GM21360 (cell line): ENCODE results near the gene CACNG6.
"Not testable (repeated sequence)": the region's sequence is repeated elsewhere in the genome, so short reads cannot be mapped to it uniquely, and the experiment has no call there.

Source experiments
- ATAC-seq: cut with Tn5 transposase; IDR thresholded peaks from one replicate; pipeline ENCODE4 v1.9.1; 2021; ENCODE audit warnings: mild to moderate bottlenecking, moderate library complexity; ENCODE audit not compliant: unreplicated experiment

CACNG6 gene

DNA sequence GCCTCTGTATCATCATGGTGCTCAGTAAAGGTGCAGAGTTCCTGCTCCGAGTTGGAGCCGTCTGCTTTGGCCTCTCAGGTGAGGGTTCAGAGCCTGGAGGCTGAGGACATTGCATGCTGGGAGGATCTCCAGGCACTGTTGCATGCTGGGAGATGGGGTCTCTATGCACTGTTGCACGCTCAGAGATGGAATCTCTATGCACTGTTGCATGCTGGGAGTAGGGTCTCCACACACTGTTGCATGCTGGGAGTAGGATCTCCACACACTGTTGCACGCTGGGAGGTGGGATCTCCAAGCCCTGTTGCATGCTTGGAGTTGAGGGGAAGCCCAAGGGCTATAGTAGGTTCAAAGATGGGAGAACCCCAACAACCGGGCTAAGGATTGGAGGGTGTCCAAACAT lies 8.3 kb downstream of the CACNG6 start:
- no peak for ATAC-seq

- no peak for ATAC-seq
Measured at GRCh38 chr19:54001496-54001895, 10.1 kb downstream of the CACNG6 start.

GRCh38 chr19:54002495-54003315 lies 11.3 kb downstream of the CACNG6 start:
- ATAC-seq = no peak

- no peak for ATAC-seq
Measured at GRCh38 chr19:54009440-54009839, 18.0 kb downstream of the CACNG6 start.

DNA sequence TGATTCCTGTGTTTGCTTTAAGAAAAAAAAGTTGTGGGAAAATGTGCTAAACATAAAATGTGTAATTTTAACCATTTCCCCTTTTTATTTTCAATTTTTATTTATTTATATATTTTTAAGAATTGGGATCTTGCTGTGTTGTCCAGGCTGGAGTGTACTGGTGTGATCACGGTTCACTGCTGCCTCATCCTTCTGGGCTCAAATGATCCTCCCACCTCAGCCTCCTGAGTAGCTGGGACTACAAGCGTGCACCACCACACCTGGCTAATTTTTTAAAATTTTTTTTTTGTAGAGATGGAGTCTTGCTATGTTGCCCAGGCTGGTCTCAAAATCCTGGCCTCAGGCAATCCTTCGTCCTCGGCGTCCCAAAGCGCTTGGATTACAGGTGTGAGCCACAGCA lies 19.0 kb downstream of the CACNG6 start:
- no peak for ATAC-seq

- ATAC-seq = no peak
Measured at GRCh38 chr19:54011507-54012211, 20.2 kb downstream of the CACNG6 start.

DNA sequence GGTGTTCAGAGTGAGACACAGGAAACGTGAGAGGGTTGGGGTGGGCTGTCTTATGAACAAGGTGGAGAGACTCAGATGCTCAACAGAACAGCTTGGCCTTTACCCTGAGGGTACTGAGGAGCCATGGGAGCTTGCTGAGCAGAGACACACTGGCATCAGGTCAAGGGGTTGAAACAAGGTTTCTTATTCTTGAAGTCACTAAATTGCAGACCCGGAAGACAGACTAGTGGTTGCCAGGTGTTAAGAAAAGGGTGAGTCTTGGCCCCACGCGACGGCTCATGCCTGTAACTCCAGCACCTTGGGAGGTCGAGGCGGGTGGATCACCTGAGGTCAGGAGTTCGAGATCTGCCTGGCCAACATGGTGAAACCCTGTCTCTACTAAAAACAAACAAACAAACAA lies 22.4 kb downstream of the CACNG6 start:
- no peak for ATAC-seq

DNA sequence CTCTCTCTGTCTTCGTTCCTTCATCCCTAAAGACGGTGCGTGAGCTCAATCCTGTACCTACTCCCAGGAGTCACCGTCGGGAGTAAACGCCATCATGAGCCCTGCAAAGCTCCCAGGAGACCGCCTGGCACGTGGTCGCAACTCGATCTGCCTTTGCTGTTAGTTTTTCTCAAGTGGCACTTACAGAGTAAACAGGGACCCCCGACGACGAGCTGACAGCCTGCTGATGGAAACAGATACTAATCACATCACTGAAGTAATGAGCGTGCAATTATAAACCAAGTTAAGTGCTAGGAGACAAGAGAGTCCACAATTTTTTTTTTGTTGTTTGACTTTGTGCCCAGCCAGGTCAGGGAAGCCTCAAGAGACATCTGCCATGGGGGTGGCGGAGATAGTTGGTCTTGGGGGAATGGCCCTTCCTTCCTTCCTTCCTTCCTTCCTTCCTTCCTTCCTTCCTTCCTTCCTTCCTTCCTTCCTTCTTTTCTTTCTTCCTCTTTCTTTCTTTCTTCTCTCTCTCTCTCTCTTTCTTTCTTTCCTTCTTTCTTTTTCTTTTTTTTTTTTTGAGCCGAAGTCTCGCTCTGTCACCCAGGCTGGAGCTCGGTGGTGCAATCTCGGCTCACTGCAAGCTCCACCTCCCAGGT lies 23.6 kb downstream of the CACNG6 start:
- no peak for ATAC-seq

DNA sequence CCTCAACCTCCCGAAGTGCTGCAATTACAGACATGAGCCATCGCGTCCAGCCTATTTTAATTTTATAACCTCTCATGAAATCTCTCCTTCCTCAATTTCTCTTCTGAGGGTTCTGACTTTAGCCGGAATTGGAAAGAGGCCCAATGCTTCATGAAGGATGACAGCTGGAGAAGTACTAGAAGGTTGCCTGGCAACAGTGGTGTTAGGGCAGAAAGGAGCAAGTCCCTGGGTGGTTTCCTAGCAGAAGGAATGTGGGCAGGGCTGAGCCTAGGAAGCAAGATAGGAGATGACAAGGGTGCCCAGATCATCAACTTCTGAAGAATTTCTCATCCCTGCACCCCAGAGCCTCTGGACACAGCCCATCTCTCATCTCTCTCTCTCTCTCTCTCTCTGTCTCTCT lies 25.8 kb downstream of the CACNG6 start:
- no peak for ATAC-seq

- no peak for ATAC-seq
Measured at GRCh38 chr19:54021363-54021762, 29.9 kb downstream of the CACNG6 start.

DNA sequence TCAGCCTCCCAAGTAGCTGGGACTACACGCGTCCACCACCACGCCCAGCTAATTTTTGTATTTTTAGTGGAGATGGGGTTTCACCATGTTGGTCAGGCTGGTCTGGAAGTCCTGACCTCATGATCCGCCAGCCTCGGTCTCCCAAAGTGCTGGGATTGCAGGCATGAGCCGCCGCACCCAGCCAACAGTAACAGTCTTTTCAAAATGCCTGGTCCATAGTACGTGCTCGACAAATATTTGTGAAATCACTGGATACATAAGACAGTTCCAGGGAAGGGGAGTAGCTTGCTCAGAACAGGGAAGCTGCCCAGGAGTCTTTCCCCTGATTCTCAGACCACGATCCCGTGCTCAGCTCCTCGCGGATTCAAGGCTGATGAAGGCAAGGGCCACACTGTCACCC lies 30.5 kb downstream of the CACNG6 start:
- ATAC-seq = no peak

DNA sequence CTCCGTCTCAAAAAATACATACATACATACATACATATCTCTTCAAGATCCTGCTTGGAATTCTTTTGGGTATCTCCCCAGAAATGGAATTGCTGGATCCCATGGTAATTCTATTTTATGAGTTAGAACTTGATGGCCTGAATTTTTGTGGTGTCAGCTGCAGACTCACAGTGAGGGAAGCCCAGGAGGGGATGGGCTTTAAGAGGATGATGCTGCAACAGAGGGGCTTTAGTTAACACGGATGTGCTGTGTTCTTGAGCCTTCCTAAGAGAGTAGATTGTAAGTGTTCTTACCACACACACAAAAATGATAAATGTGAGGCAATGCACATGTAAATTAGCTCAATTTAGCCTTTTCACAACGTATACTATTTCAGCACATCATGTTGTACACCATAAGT lies 31.8 kb downstream of the CACNG6 start:
- ATAC-seq = no peak

DNA sequence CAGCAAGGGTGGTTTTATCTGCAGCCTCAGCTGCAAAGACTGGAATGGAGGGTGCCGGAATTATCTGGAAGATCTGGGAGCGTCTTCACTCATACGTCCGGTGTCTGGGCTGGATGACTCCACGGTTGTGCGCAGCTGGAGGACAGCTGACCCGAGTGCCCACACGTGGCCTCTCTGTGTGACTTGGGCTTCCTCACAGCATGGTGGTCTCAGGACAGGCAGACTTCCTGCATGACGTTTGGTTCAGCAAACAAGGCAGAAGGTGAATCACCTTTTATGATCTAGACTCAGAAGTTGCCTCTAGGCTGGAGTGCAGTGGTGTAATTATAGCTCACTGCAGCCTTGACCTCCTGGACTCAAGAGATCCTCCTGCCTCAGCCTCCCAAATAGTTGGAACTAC lies 33.2 kb downstream of the CACNG6 start:
- no peak for ATAC-seq

GRCh38 chr19:54026656-54027055 lies 35.2 kb downstream of the CACNG6 start:
- no peak for ATAC-seq

- no peak for ATAC-seq
Measured at GRCh38 chr19:54029301-54029700, 37.9 kb downstream of the CACNG6 start.

DNA sequence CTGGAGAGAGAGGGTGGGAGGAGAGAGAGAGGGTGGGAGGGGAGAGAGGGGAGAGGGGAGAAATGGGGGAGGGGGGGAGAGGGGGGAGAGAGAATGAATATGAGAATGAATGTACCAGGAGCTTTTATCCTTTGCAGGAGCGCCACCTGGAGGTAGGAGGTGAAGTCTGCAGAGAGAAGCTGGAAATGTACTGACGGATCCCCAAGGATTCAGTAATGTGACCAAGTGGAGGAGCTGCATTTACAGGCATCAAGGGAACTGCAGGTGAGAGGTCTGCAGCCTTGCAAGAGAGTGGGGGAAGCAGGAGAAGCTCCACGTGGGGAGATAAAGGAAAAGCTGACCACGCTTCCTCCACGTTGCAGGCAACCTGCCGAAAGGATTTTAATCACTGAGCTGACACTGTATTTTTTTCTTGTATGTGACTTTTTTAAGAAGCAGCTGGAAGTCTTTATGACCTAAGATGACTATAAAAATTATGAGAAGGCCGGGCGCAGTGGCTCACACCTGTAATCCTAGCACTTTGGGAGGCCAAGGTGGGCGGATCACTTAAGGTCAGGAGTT lies 38.6 kb downstream of the CACNG6 start:
- ATAC-seq = no peak

- ATAC-seq = no peak
Measured at GRCh38 chr19:54030895-54031586, 39.6 kb downstream of the CACNG6 start.

DNA sequence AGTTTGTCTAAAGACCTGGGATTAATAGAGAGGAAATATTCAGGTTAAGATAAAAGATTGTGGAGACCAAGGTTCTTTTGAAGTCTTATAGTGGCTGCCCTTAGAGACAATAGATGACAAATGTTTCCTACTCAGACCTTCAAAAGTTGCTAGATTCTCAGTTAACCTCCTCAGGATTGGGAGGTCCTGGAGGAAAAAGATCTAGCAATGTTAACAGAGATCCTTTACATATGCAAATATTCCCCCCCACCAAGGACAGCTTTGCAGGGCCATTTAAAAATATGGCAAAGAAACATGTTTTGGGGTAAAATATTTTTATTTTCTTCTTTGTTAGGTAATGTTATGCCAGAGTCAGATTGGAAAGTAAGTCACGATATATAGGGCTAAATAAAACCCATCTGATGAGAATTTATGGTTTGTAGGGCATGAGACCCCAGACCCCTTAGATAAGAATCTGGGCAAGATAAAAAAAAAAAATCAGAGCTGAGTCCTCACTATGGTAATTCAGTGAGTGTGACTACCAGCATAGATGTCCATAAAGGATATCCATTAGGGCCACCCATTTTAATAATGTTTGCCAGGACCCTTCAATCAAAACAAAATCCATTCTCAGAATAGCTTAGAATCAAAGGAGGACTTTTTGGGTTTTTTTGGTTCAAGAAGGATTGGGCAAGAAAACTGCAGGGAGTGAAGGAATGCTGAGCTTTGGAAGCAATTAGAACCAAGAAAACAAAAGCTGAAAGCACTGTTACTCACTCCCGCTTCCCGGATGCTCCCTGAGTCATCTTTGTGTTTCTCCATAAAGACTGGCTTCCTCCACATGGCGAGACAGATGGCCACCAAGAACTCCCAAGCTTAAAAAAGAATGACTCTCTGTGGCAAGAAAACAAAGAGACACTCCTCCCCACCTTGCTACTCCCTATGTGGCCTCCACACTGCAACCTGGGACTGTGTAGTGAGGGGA lies 44.1 kb downstream of the CACNG6 start:
- no peak for ATAC-seq

- not testable (repeated sequence) for ATAC-seq
Measured at GRCh38 chr19:54036542-54036941, 45.1 kb downstream of the CACNG6 start.

- ATAC-seq = no peak
Measured at GRCh38 chr19:54040003-54040402, 48.6 kb downstream of the CACNG6 start.
